HepG2 (cell line): ENCODE measurements around the gene SGMS1. TPM values are rescaled to one million over a fixed set of nuclear protein-coding genes. Genes with fewer than 3 reads are reported as not detected.

Experiments used
- AGO2 ChIP-seq: fragments of 200-400 bp; formaldehyde crosslinking; optimal IDR thresholded peaks from 2 replicates; pipeline ENCODE3; 2017; ENCODE audit warnings: mild to moderate bottlenecking, low read depth, low read length, moderate library complexity
- HIC2 ChIP-seq: sonication (generic); formaldehyde crosslinking; IDR thresholded peaks from 2 replicates; pipeline ENCODE4 v1.9.0; 2022; ENCODE audit warnings: low read depth, missing genetic modification reagents
- HNRNPK ChIP-seq: fragments of 200-400 bp; formaldehyde crosslinking; IDR thresholded peaks from 2 replicates; pipeline ENCODE4 v1.6.1; 2018; ENCODE audit warnings: low read length, low read depth, moderate library complexity, mild to moderate bottlenecking; ENCODE audit not compliant: poor library complexity, severe bottlenecking
- NCOA1 ChIP-seq: sonication (generic); formaldehyde crosslinking; IDR thresholded peaks from 2 replicates; pipeline ENCODE4 v1.9.0; 2021; ENCODE audit warnings: missing genetic modification reagents
- NFYB ChIP-seq: sonication (generic); formaldehyde crosslinking; IDR thresholded peaks from 2 replicates; pipeline ENCODE4 v1.4.0; 2020; ENCODE audit warnings: missing genetic modification reagents
- PRPF4 ChIP-seq: fragments of 200-400 bp; formaldehyde crosslinking; IDR thresholded peaks from 2 replicates; pipeline ENCODE4 v1.6.1; 2016; ENCODE audit warnings: low read length, low read depth; ENCODE audit not compliant: poor library complexity, severe bottlenecking
- SNAPC2 ChIP-seq: sonication (generic); formaldehyde crosslinking; IDR thresholded peaks from 2 replicates; pipeline ENCODE4 v1.8.1; 2022; ENCODE audit warnings: mild to moderate bottlenecking, missing genetic modification reagents
- ZFP91 ChIP-seq: sonication (generic); formaldehyde crosslinking; IDR thresholded peaks from 2 replicates; pipeline ENCODE4 v1.9.0; 2022; ENCODE audit warnings: missing genetic modification reagents, mild to moderate bottlenecking, borderline replicate concordance
- ZNF34 ChIP-seq: sonication (generic); formaldehyde crosslinking; IDR thresholded peaks from 2 replicates; pipeline ENCODE4 v1.4.0; 2020; ENCODE audit warnings: mild to moderate bottlenecking, missing genetic modification reagents, borderline replicate concordance
- ZNF431 ChIP-seq: sonication (generic); formaldehyde crosslinking; IDR thresholded peaks from 2 replicates; pipeline ENCODE4 v1.9.0; 2022; ENCODE audit warnings: missing genetic modification reagents, low read depth, mild to moderate bottlenecking, borderline replicate concordance
- ZSCAN29 ChIP-seq: sonication (generic); formaldehyde crosslinking; conservative IDR thresholded peaks from 2 replicates; pipeline ENCODE4 v1.4.0; 2020; ENCODE audit warnings: mild to moderate bottlenecking, missing genetic modification reagents
- ZSCAN9 ChIP-seq: IDR thresholded peaks from 2 replicates; pipeline ENCODE4 v1.6.1; 2016; ENCODE audit warnings: borderline replicate concordance
- polyA plus RNA-seq, 8 experiments: library from polyadenylated mRNA; depleted of rRNA in 3 of 8; stranded (reverse) in 7 of 8; unstranded in 1 of 8; fragments of >200 nt; fragmentation: Illumina TruSeq in 4 of 8; extraction: Trizol in 4 of 8; gene quantifications; 2 replicates each; pipeline versions ENCODE4 v1.2.1 to v1.2.3, GENCODE V29; 2011 to 2016; ENCODE audit warnings: low read depth in 4 of 8, missing spikeins in 1 of 8, mixed read lengths in 1 of 8; ENCODE audit not compliant: insufficient read depth in 1 of 8
- total RNA-seq, 5 experiments: library from RNA; depleted of rRNA; stranded (reverse); fragments of >200 nt; fragmentation: Illumina TruSeq; extraction: Trizol; gene quantifications; 2 replicates each; pipeline ENCODE4 v1.2.3, GENCODE V29; 2016; ENCODE audit warnings: low read depth in 1 of 5
- TF ChIP-seq, protein P1 (sequence below), 2 experiments: sonication (generic) in 1 of 2; formaldehyde crosslinking in 1 of 2; IDR thresholded peaks; 2 replicates each; pipeline versions ENCODE4 v1.6.1 to v1.9.0; 2014 to 2022; ENCODE audit warnings: antibody characterized with exemption in 1 of 2, borderline replicate concordance in 1 of 2, inconsistent platforms in 1 of 2, low read depth in 1 of 2, missing genetic modification reagents in 1 of 2
- TF ChIP-seq, protein P2 (sequence below): sonication (generic); formaldehyde crosslinking; IDR thresholded peaks from 2 replicates; pipeline ENCODE4 v1.5.0; 2020; ENCODE audit warnings: missing genetic modification reagents
- TF ChIP-seq, protein P3 (sequence below): sonication (generic); formaldehyde crosslinking; IDR thresholded peaks from 2 replicates; pipeline ENCODE4 v1.4.0; 2020; ENCODE audit warnings: mild to moderate bottlenecking, missing genetic modification reagents, borderline replicate concordance

Gene SGMS1
- total and polyA plus RNA-seq, 2 of the 13 experiments (the other 11 are each of a cell fraction or from before 2014, with no cell fraction given): 6.5 to 15.1 TPM

DNA sequence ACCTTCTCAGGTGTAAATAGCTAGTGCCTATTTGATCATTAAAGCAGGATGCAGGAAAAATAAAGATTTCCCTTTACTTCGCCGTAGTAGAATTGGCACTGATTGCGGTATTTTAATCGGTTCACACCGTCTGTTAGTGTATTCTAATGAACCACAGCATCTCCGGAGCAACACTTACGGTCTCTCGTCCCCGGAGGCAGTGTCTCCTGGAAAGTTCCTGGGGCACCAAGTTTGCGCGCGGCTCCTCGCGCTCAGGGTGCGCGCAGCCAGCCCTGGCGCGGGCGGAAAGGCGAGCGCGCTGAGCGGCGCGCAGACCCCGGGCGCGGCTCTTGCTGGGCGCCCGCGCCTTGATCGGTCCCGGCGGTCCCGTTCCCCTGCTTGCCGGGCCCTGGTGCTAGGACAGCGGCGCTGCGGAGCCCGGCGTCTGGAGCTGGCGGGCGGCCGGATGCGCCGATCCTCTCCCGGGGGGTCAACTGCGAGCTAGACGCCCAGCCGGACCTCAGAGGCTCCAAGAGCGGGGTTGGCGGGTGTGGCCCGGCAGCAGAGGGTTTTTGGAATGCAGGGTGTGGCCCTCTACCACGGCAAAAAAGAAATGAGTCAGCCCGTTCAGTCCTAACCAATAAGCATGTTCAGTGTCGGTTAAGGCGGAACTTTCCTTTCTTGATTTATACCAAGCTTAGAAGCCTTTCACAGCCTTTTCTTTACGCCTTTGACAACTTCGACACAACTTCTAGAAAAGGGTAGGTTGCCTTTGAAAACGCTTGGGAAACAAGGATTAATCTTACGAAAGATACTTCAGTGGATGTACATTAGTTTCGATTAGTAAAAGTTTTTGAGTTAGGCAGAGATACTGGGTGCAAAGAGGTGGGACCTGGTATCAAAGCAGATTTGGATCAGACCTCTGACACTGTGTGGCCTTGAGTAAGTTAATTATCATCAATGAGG, 205.6 kb downstream of the SGMS1 start (continued):
- TF ChIP-seq, protein P1, sequence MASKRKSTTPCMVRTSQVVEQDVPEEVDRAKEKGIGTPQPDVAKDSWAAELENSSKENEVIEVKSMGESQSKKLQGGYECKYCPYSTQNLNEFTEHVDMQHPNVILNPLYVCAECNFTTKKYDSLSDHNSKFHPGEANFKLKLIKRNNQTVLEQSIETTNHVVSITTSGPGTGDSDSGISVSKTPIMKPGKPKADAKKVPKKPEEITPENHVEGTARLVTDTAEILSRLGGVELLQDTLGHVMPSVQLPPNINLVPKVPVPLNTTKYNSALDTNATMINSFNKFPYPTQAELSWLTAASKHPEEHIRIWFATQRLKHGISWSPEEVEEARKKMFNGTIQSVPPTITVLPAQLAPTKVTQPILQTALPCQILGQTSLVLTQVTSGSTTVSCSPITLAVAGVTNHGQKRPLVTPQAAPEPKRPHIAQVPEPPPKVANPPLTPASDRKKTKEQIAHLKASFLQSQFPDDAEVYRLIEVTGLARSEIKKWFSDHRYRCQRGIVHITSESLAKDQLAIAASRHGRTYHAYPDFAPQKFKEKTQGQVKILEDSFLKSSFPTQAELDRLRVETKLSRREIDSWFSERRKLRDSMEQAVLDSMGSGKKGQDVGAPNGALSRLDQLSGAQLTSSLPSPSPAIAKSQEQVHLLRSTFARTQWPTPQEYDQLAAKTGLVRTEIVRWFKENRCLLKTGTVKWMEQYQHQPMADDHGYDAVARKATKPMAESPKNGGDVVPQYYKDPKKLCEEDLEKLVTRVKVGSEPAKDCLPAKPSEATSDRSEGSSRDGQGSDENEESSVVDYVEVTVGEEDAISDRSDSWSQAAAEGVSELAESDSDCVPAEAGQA (IDR thresholded peaks at IDR 0.05; ENCODE audit: low read depth): no peak
- TF ChIP-seq, protein P1 (CRISPR knock-in tag; IDR thresholded peaks at IDR 0.05; ENCODE audit: borderline replicate concordance): no peak
- TF ChIP-seq HIC2 (CRISPR knock-in tag) (no peak), ZNF34 (CRISPR knock-in tag) (no peak), ZFP91 (no peak), NFYB (peak; percentile 47), SNAPC2 (CRISPR knock-in tag) (no peak), HNRNPK (no peak), NCOA1 (CRISPR knock-in tag) (no peak), ZSCAN29 (CRISPR knock-in tag) (no peak), ZSCAN9 (CRISPR knock-in tag) (no peak), AGO2 (peak; percentile 57), ZNF431 (CRISPR knock-in tag) (no peak), PRPF4 (no peak)
- TF ChIP-seq, protein P2, sequence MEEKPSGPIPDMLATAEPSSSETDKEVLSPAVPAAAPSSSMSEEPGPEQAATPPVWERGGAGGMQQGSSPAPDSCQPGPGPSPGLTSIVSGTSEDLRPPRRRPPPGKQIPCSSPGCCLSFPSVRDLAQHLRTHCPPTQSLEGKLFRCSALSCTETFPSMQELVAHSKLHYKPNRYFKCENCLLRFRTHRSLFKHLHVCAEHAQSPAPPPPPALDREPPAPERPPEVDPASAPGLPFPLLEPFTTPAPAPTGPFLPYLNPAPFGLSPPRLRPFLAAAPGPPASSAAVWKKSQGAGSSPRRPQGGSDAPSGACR (CRISPR knock-in tag): peak; percentile 57; the same call in 1 of the 2 replicates
- TF ChIP-seq, protein P3, sequence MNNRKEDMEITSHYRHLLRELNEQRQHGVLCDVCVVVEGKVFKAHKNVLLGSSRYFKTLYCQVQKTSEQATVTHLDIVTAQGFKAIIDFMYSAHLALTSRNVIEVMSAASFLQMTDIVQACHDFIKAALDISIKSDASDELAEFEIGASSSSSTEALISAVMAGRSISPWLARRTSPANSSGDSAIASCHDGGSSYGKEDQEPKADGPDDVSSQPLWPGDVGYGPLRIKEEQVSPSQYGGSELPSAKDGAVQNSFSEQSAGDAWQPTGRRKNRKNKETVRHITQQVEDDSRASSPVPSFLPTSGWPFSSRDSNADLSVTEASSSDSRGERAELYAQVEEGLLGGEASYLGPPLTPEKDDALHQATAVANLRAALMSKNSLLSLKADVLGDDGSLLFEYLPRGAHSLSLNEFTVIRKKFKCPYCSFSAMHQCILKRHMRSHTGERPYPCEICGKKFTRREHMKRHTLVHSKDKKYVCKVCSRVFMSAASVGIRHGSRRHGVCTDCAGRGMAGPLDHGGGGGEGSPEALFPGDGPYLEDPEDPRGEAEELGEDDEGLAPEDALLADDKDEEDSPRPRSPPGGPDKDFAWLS (CRISPR knock-in tag): no peak
